HepG2 (cell line): Measurements from ENCODE around the gene C6orf136. TPM values are rescaled to one million over a fixed set of nuclear protein-coding genes. Genes with fewer than 3 reads are reported as not detected.

Experiments
- ARID5B ChIP-seq: IDR thresholded peaks from 2 replicates; pipeline ENCODE4 v1.4.0; 2020; ENCODE audit warnings: mild to moderate bottlenecking, missing genetic modification reagents
- DMAP1 ChIP-seq: IDR thresholded peaks from 2 replicates; pipeline ENCODE4 v1.6.1; 2016
- HOXD1 ChIP-seq: sonication (generic); formaldehyde crosslinking; IDR thresholded peaks from 2 replicates; pipeline ENCODE4 v1.5.0; 2020; ENCODE audit warnings: missing genetic modification reagents
- PHF5A ChIP-seq: IDR thresholded peaks from one replicate; pipeline ENCODE4 v1.6.1; 2018; ENCODE audit warnings: low read depth, missing genetic modification reagents; ENCODE audit not compliant: unreplicated experiment
- SRSF9 ChIP-seq: fragments of 200-400 bp; formaldehyde crosslinking; IDR thresholded peaks from 2 replicates; pipeline ENCODE4 v1.6.1; 2018; ENCODE audit warnings: borderline replicate concordance, mild to moderate bottlenecking, low read depth, low read length; ENCODE audit not compliant: insufficient read depth, poor library complexity, severe bottlenecking
- USF2 ChIP-seq, 2 experiments: sonication (generic) in 1 of 2; formaldehyde crosslinking in 1 of 2; IDR thresholded peaks; 2 replicates each; pipeline versions ENCODE4 v1.5.1 to v1.6.1; 2011 to 2020; ENCODE audit warnings: borderline replicate concordance in 1 of 2, low read depth in 1 of 2, low read length in 1 of 2, mild to moderate bottlenecking in 1 of 2, missing genetic modification reagents in 1 of 2, moderate library complexity in 1 of 2
- ZNF280D ChIP-seq: sonication (generic); formaldehyde crosslinking; IDR thresholded peaks from 2 replicates; pipeline ENCODE4 v1.5.1; 2020; ENCODE audit warnings: mild to moderate bottlenecking, missing genetic modification reagents
- ZNF333 ChIP-seq: sonication (generic); formaldehyde crosslinking; IDR thresholded peaks from 2 replicates; pipeline ENCODE4 v1.4.0; 2020; ENCODE audit warnings: mild to moderate bottlenecking, missing genetic modification reagents, borderline replicate concordance
- ZNF414 ChIP-seq: sonication (generic); formaldehyde crosslinking; IDR thresholded peaks from 2 replicates; pipeline ENCODE4 v1.5.0; 2020; ENCODE audit warnings: missing genetic modification reagents
- ZNF496 ChIP-seq: sonication (generic); formaldehyde crosslinking; IDR thresholded peaks from 2 replicates; pipeline ENCODE4 v1.8.1; 2023; ENCODE audit warnings: mild to moderate bottlenecking, moderate library complexity, missing genetic modification reagents; ENCODE audit not compliant: insufficient replicate concordance
- ZNF687 ChIP-seq: sonication (generic); formaldehyde crosslinking; IDR thresholded peaks from 2 replicates; pipeline ENCODE4 v1.5.1; 2020; ENCODE audit warnings: mild to moderate bottlenecking, missing genetic modification reagents, moderate library complexity
- ZNF878 ChIP-seq: sonication (generic); formaldehyde crosslinking; IDR thresholded peaks from 2 replicates; pipeline ENCODE4 v1.8.1; 2023; ENCODE audit warnings: mild to moderate bottlenecking, missing genetic modification reagents, moderate library complexity
- polyA plus RNA-seq, 8 experiments: library from polyadenylated mRNA; depleted of rRNA in 3 of 8; stranded (reverse) in 7 of 8; unstranded in 1 of 8; fragments of >200 nt; fragmentation: Illumina TruSeq in 4 of 8; extraction: Trizol in 4 of 8; gene quantifications; 2 replicates each; pipeline versions ENCODE4 v1.2.1 to v1.2.3, GENCODE V29; 2011 to 2016; ENCODE audit warnings: low read depth in 4 of 8, missing spikeins in 1 of 8, mixed read lengths in 1 of 8; ENCODE audit not compliant: insufficient read depth in 1 of 8
- total RNA-seq, 5 experiments: library from RNA; depleted of rRNA; stranded (reverse); fragments of >200 nt; fragmentation: Illumina TruSeq; extraction: Trizol; gene quantifications; 2 replicates each; pipeline ENCODE4 v1.2.3, GENCODE V29; 2016; ENCODE audit warnings: low read depth in 1 of 5

C6orf136 gene
- total and polyA plus RNA-seq, 2 of the 13 experiments (the other 11 are each of a cell fraction or from before 2014, with no cell fraction given) = 12.0 to 26.2 TPM

GRCh38 chr6:30687659-30688431 is 40.9 kb downstream of the C6orf136 start (continued):
- peak; percentile 24 for TF ChIP-seq ZNF687 (CRISPR knock-in tag)
- TF ChIP-seq ZNF280D (CRISPR knock-in tag) = peak; percentile 20; the same call in 1 of the 2 replicates
- no peak for TF ChIP-seq DMAP1 (CRISPR knock-in tag)
- peak; percentile 52; the same call in 1 of the 2 replicates for TF ChIP-seq HOXD1
- TF ChIP-seq USF2 (IDR thresholded peaks at IDR 0.05; ENCODE audit: low read depth, low read length) = no peak
- no peak for TF ChIP-seq USF2 (CRISPR knock-in tag; IDR thresholded peaks at IDR 0.05; ENCODE audit: borderline replicate concordance)
- no peak for TF ChIP-seq ZNF878 (CRISPR knock-in tag)
- TF ChIP-seq ARID5B (CRISPR knock-in tag) = 0 out of 2 replicates have a peak, but pooled peaks have one; percentile 2
- TF ChIP-seq SRSF9 = no peak
- TF ChIP-seq ZNF333 = no peak
- TF ChIP-seq ZNF414 (CRISPR knock-in tag) = no peak
- no peak for TF ChIP-seq PHF5A
- no peak for TF ChIP-seq ZNF496
